ENCODE measurements around the gene FOXC1. TPM values are rescaled to one million over a fixed set of nuclear protein-coding genes. Genes with fewer than 3 reads are reported as not detected.

FOXC1 gene
- polyA plus RNA-seq, 1 of the 3 experiments (the other 2 are of a cell fraction) = 4.3 TPM

DNA sequence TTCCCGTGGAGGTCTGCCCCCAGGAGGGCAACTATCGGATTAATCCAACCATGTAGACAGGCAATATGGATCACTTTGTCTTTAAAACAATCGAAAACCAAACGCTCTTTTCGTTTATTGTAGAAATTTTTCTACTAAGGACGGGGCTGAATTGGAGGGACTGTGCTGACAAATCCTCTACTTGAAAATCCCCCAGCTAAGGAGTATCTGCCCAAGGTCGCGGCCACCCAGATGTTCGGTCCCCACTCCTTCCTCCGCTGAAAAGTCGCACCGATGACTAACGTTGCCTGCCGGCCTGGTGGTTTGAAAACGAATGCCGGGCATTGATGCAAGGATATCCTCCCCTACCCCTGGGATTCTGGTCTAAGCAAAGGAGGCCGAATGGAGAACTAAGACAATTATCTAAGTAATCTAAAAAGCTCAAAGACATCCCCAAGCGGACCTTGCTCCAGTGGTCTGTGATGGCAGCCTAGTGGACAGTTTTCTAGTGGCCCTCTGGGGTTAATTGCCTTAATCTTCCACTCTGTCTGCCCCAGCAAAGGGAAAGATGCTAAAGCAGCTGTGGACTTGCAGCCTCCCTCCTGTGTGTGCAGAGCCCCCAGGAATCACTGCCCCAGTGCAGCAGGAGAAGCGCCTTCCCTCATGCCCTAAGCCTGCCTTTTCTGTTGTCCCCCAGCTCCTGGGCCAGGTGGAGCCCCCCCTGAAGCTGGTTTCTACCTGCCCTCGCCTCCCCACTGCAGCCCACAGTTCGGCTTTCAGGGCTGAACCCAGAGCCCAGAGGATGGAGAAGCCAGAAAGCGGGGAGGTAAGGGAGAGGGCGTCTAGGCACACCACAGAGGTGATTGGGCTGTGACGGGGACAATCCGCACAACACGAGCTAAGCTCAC lies 3.6 kb upstream of the FOXC1 start:
- peaks cover 8% of the 10 kb centered on the region; the same call in 1 of the 2 replicates for H3K79me2 ChIP-seq (ENCODE audit: insufficient read depth)
- 91% methylated on average over 26 of the region's 26 CpGs for WGBS (ENCODE audit: low lambda C conversion rate)
- H3K9me2 ChIP-seq = no peaks in the 10 kb centered on the region
- H3K4me2 ChIP-seq = no peak overlapping the region
- no peaks in the 10 kb centered on the region for H3K36me3 ChIP-seq (replicated peaks in 1 of 2; ENCODE audit: control insufficient read depth in 1 of 2, insufficient read depth in 2 of 2, low read length in 1 of 2)
- no peak overlapping the region for H3K4me3 ChIP-seq (ENCODE audit: low read depth in 2 of 2, low read length in 1 of 2)
- H3K4me1 ChIP-seq (ENCODE audit: control insufficient read depth in 1 of 2, insufficient read depth in 2 of 2, low read depth in 1 of 2, low read length in 1 of 2) = peaks cover 0 to 8% of the 10 kb centered on the region in 2 experiments; a peak in 1 of 4 replicates
- ChIA-PET POLR2A (no interaction called here), CTCF (interaction anchor here (0.7 to 4.6 kb wide), 8 partner anchors 9 to 843 kb away, joined by 3 to 60 read pairs (median 10); no protein-coding TSS in a partner anchor)
- H3K27me3 ChIP-seq (ENCODE audit: insufficient read depth) = no peaks in the 10 kb centered on the region
- TF ChIP-seq, protein P1, sequence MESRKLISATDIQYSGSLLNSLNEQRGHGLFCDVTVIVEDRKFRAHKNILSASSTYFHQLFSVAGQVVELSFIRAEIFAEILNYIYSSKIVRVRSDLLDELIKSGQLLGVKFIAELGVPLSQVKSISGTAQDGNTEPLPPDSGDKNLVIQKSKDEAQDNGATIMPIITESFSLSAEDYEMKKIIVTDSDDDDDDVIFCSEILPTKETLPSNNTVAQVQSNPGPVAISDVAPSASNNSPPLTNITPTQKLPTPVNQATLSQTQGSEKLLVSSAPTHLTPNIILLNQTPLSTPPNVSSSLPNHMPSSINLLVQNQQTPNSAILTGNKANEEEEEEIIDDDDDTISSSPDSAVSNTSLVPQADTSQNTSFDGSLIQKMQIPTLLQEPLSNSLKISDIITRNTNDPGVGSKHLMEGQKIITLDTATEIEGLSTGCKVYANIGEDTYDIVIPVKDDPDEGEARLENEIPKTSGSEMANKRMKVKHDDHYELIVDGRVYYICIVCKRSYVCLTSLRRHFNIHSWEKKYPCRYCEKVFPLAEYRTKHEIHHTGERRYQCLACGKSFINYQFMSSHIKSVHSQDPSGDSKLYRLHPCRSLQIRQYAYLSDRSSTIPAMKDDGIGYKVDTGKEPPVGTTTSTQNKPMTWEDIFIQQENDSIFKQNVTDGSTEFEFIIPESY (IDR thresholded peaks at IDR 0.05; ENCODE audit: borderline replicate concordance, low read depth) = no peak
- no peak for TF ChIP-seq MEF2A (IDR thresholded peaks at IDR 0.05; ENCODE audit: borderline replicate concordance, low read depth)
- H3K27ac ChIP-seq (ENCODE audit: low read depth in 2 of 2, low read length in 1 of 2) = no peak overlapping the region
- no peaks in the 10 kb centered on the region for H3K9me3 ChIP-seq
- H3K9ac ChIP-seq = no peak overlapping the region
- H4K20me1 ChIP-seq (ENCODE audit: insufficient read depth) = no peaks in the 10 kb centered on the region
- H3F3A ChIP-seq (replicated peaks; ENCODE audit: insufficient read depth) = no peaks in the 10 kb centered on the region
- no peak for DNase-seq
- H2AFZ ChIP-seq (ENCODE audit: low read depth) = no peak overlapping the region

DNA sequence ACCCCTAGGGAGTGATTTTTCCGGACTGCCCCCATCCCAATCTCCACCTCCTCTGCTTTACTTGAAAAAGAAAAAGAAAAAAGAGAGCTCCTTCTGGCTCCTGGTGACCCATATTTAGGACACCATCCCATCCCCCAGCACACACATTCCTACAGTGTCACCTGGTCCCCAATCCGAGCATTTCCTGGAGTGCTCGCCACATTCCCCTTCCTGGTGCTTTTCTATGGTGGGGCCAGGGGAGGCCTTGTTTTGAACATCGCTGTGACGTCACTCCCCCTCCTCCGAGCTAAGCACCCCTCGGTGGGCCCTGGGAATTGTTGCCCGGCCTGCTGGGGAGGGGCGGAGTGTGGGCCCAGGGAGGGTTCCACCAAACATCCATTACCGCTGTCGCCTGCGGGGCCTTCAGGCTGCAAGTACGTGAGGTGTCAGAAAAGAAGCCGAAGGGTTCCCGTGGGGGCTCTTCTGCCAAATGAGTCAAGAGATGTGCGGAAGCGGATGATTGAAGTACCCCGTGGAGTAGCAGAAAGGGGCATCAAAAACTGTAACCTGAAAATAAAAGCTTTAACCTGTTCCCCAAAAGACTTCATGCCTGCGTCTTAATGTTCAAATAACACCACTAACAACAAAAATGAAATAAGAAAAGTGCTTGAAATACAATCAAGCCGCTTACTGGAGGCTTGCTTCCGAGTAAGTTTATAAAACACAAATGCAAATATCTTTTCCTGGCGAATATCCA lies 2.8 kb upstream of the FOXC1 start:
- Histone ChIP-seq H3K9me3 (no peaks in the 10 kb centered on the region), H3K79me2 (ENCODE audit: insufficient read depth) (peaks cover 13% of the 10 kb centered on the region), H3K27me3 (ENCODE audit: insufficient read depth) (no peaks in the 10 kb centered on the region), H3K4me1 (ENCODE audit: control insufficient read depth in 1 of 2, insufficient read depth in 2 of 2, low read depth in 1 of 2, low read length in 1 of 2) (peaks cover 0 to 8% of the 10 kb centered on the region in 2 experiments; a peak in 1 of 4 replicates), H4K20me1 (ENCODE audit: insufficient read depth) (peaks cover 2% of the 10 kb centered on the region; the same call in 1 of the 2 replicates), H2AFZ (ENCODE audit: low read depth) (no peak overlapping the region), H3K4me2 (no peak overlapping the region), H3K9ac (no peak overlapping the region), H3F3A (replicated peaks; ENCODE audit: insufficient read depth) (peaks cover under 1% of the 10 kb centered on the region), H3K36me3 (replicated peaks in 1 of 2; ENCODE audit: control insufficient read depth in 1 of 2, insufficient read depth in 2 of 2, low read length in 1 of 2) (no peaks in the 10 kb centered on the region), H3K4me3 (ENCODE audit: low read depth in 2 of 2, low read length in 1 of 2) (no peak overlapping the region), H3K27ac (ENCODE audit: low read depth in 2 of 2, low read length in 1 of 2) (no peak overlapping the region), H3K9me2 (no peaks in the 10 kb centered on the region)
- POLR2A ChIA-PET = no interaction called here
- CTCF ChIA-PET = interaction anchor here (0.6 to 4.6 kb wide), 11 partner anchors 8 to 842 kb away, joined by 3 to 60 read pairs (median 5); no protein-coding TSS in a partner anchor
- 96% methylated on average over 20 of the region's 22 CpGs for whole genome bisulfite sequencing (ENCODE audit: low lambda C conversion rate)
- peak; percentile 31 for DNase-seq
- TF ChIP-seq CHD2 (IDR thresholded peaks at IDR 0.05; ENCODE audit: low read length, partially characterized antibody) = no peak
- TF ChIP-seq EZH2phosphoT487 (IDR thresholded peaks at IDR 0.05; ENCODE audit: borderline replicate concordance, low read depth) = no peak
- no peak for TF ChIP-seq NRF1 (IDR thresholded peaks at IDR 0.05; ENCODE audit: low read depth, low read length)
- no peak for TF ChIP-seq ELF1 (IDR thresholded peaks at IDR 0.05)
- TF ChIP-seq MXI1 (IDR thresholded peaks at IDR 0.05; ENCODE audit: low read depth, low read length) = no peak
- no peak for TF ChIP-seq SMC3 (IDR thresholded peaks at IDR 0.05; ENCODE audit: low read depth, low read length)
- TF ChIP-seq YY1 (IDR thresholded peaks at IDR 0.05; ENCODE audit: low read depth) = no peak
- no peak for TF ChIP-seq PBX3 (IDR thresholded peaks at IDR 0.05)
- TF ChIP-seq, protein P1 (IDR thresholded peaks at IDR 0.05; ENCODE audit: borderline replicate concordance, low read depth) = no peak
- no peak for TF ChIP-seq SIN3A (IDR thresholded peaks at IDR 0.05; ENCODE audit: borderline replicate concordance, low read depth, low read length)
- TF ChIP-seq RXRA (IDR thresholded peaks at IDR 0.05; ENCODE audit: borderline replicate concordance, low read depth) = no peak
- TF ChIP-seq GABPA (IDR thresholded peaks at IDR 0.05; ENCODE audit: low read depth) = no peak
- TF ChIP-seq GATA2 (CRISPR knock-in tag; IDR thresholded peaks at IDR 0.05) = no peak
- no peak for TF ChIP-seq USF2 (IDR thresholded peaks at IDR 0.05; ENCODE audit: borderline replicate concordance, low read depth, low read length)
- TF ChIP-seq RAD21 (IDR thresholded peaks at IDR 0.05; ENCODE audit: low read length) = no peak

All from SK-N-SH (cell line).